Esophagus muscularis mucosa (tissue), 4 donors: ENCODE results near the gene ENKUR.
"Not testable (repeated sequence)": the region's sequence is repeated elsewhere in the genome, so short reads cannot be mapped to it uniquely, and the experiment has no call there.

Source experiments
- EP300 ChIP-seq: sonication (generic); formaldehyde crosslinking; IDR thresholded peaks from one replicate; pipeline ENCODE4 v1.6.1; 2017; ENCODE audit warnings: antibody characterized with exemption
- POLR2A ChIP-seq: fragments of 450-650 bp; IDR thresholded peaks from one replicate; pipeline ENCODE4 v1.6.1; 2017; ENCODE audit warnings: antibody characterized with exemption, moderate library complexity, mild to moderate bottlenecking, low read depth
- POLR2AphosphoS5 ChIP-seq, 2 donors: sonication (generic); formaldehyde crosslinking; IDR thresholded peaks; one replicate each; pipeline ENCODE4 v1.6.1; 2017; ENCODE audit warnings: antibody characterized with exemption in 2 of 2
- TF ChIP-seq, protein P1 (sequence below), 3 experiments: fragments of 200-600 bp in 2 of 3; fragments of 450-650 bp in 1 of 3; sonication (generic) in 2 of 3; IDR thresholded peaks; one replicate each; pipeline ENCODE4 v1.5.1; 2017 to 2019; ENCODE audit warnings: antibody characterized with exemption in 3 of 3, mild to moderate bottlenecking in 2 of 3, moderate library complexity in 1 of 3

DNA sequence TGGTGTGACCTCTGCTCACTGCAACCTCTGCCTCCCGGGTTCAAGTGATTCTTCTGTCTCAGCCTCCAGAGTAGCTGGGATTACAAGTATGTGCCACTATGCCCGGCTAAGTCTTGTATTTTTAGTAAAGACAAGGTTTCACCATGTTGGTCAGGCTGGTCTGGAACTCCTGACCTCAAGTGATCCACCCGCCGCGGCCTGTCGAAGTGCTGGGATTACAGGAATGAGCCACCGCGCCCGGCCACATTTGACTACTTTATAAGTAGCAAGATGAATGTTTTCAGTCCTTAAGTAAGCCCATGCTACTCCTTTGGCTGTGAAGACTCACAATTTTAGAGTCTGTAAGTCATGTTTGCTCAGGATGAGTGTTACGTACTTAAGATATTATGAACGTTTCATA lies 47.0 kb downstream of the ENKUR start:
- TF ChIP-seq, protein P1, sequence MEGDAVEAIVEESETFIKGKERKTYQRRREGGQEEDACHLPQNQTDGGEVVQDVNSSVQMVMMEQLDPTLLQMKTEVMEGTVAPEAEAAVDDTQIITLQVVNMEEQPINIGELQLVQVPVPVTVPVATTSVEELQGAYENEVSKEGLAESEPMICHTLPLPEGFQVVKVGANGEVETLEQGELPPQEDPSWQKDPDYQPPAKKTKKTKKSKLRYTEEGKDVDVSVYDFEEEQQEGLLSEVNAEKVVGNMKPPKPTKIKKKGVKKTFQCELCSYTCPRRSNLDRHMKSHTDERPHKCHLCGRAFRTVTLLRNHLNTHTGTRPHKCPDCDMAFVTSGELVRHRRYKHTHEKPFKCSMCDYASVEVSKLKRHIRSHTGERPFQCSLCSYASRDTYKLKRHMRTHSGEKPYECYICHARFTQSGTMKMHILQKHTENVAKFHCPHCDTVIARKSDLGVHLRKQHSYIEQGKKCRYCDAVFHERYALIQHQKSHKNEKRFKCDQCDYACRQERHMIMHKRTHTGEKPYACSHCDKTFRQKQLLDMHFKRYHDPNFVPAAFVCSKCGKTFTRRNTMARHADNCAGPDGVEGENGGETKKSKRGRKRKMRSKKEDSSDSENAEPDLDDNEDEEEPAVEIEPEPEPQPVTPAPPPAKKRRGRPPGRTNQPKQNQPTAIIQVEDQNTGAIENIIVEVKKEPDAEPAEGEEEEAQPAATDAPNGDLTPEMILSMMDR (IDR thresholded peaks at IDR 0.05) = not testable (repeated sequence)
- not testable (repeated sequence) for TF ChIP-seq POLR2AphosphoS5 (IDR thresholded peaks at IDR 0.05); POLR2A; EP300
